CD8-positive, alpha-beta memory T cell (primary cell): ENCODE measurements around the gene ADD3. TPM values are rescaled to one million over a fixed set of nuclear protein-coding genes. Genes with fewer than 3 reads are reported as not detected.

ENCODE experiments used
- CTCF ChIA-PET: fragments of 350-600 bp; sonication (Branson Sonifier 250); formaldehyde crosslinking; loops from one replicate; lab custom pipeline; 2021; ENCODE audit warnings: antibody characterized with exemption; lab: Charles Lee
- POLR2A ChIA-PET: fragments of 350-600 bp; sonication (Branson Sonifier 250); formaldehyde crosslinking; loops from one replicate; lab custom pipeline; 2021; ENCODE audit warnings: antibody characterized with exemption; lab: Charles Lee
- DNase-seq, 5 donors: peaks; one replicate each; pipeline versions ENCODE4 v3.0.0 to v3.0.0-alpha.2; 2020 to 2022; ENCODE audit warnings: mixed read lengths in 1 of 5
- H3K27ac ChIP-seq: one replicate; pipeline ENCODE4 v1.7.0; 2013; ENCODE audit warnings: low read depth, mild to moderate bottlenecking, low read length, moderate library complexity
- H3K27me3 ChIP-seq: 2 replicates; pipeline ENCODE4 v1.7.0; 2013; ENCODE audit warnings: low read length, mild to moderate bottlenecking; ENCODE audit not compliant: insufficient read depth, poor library complexity, severe bottlenecking
- H3K36me3 ChIP-seq: 2 replicates; pipeline ENCODE4 v1.7.0; 2013; ENCODE audit warnings: mild to moderate bottlenecking, low read length, moderate library complexity; ENCODE audit not compliant: insufficient read depth
- H3K4me1 ChIP-seq: 2 replicates; pipeline ENCODE4 v1.7.0; 2013; ENCODE audit warnings: mild to moderate bottlenecking, low read length, moderate library complexity; ENCODE audit not compliant: insufficient read depth
- H3K4me3 ChIP-seq: 2 replicates; pipeline ENCODE4 v1.7.0; 2013; ENCODE audit warnings: mild to moderate bottlenecking, low read length
- H3K9me3 ChIP-seq: 2 replicates; pipeline ENCODE4 v1.7.0; 2013; ENCODE audit warnings: mild to moderate bottlenecking, low read length
- H3K27ac Mint-ChIP-seq, 8 donors: one replicate each; pipeline ENCODE4 v1.8.0; 2020 to 2021; ENCODE audit warnings: mixed read lengths in 8 of 8, mild to moderate bottlenecking in 6 of 8, inconsistent platforms in 3 of 8, moderate library complexity in 3 of 8
- H3K27me3 Mint-ChIP-seq, 2 donors: one replicate each; pipeline ENCODE4 v1.8.0; 2020 to 2021; ENCODE audit warnings: mixed read lengths in 2 of 2, mild to moderate bottlenecking in 1 of 2, moderate library complexity in 1 of 2
- H3K36me3 Mint-ChIP-seq, 3 donors: one replicate each; pipeline ENCODE4 v1.8.0; 2020 to 2021; ENCODE audit warnings: mixed read lengths in 3 of 3, inconsistent platforms in 1 of 3, mild to moderate bottlenecking in 1 of 3
- H3K4me1 Mint-ChIP-seq, 3 donors: one replicate each; pipeline ENCODE4 v1.8.0; 2020 to 2021; ENCODE audit warnings: mixed read lengths in 3 of 3, inconsistent platforms in 1 of 3, mild to moderate bottlenecking in 1 of 3
- H3K4me3 Mint-ChIP-seq, 7 donors: one replicate each; pipeline ENCODE4 v1.8.0; 2020 to 2021; ENCODE audit warnings: mixed read lengths in 7 of 7, mild to moderate bottlenecking in 6 of 7, moderate library complexity in 4 of 7, inconsistent platforms in 2 of 7
- H3K9me3 Mint-ChIP-seq, 5 donors: one replicate each; pipeline ENCODE4 v1.8.0; 2020 to 2022; ENCODE audit warnings: mixed read lengths in 5 of 5, mild to moderate bottlenecking in 3 of 5, moderate library complexity in 2 of 5, inconsistent platforms in 1 of 5
- polyA plus RNA-seq: library from polyadenylated mRNA; unstranded; fragments of 300-500 nt; fragmentation: Illumina TruSeq; gene quantifications from one replicate; pipeline ENCODE4 v1.2.3, GENCODE V29; 2021
- total RNA-seq, 2 experiments: library from RNA; stranded (reverse); gene quantifications; one replicate each; pipeline ENCODE4 v1.2.3, GENCODE V29; 2021

Gene ADD3
- total and polyA plus RNA-seq, 3 experiments from 2014 or later: 39.4 to 378 (median 50.3) TPM

DNA sequence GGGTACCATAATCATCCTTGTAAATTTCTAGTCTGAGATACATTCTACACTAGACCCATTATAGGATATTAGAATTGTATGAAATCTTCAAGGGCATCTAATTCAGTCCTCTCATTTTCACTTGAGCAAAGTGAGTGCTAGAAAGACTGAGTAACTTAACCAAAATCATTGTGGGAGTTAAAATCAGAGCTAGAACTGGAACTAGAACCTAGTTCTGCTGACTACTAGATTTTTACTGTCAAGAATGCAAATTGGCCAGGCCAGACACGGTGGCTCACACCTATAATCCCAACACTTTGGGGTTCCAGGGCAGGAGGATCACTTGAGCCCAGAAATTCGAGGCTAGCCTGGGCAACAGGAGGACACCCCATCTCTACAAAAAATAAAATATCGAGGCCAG, 53.9 kb downstream of the ADD3 start:
- H3K4me3 ChIP-seq: no peak overlapping the region
- CTCF ChIA-PET: interaction anchor here (1.6 kb wide), 1 partner anchor 11 kb away, joined by 3 read pairs; no protein-coding TSS in a partner anchor
- no peaks in the 10 kb centered on the region for H3K27me3 Mint-ChIP-seq
- peaks cover 0 to 4% (median 1%) of the 10 kb centered on the region in 3 donors for H3K36me3 Mint-ChIP-seq
- peaks cover 79 to 97% (median 94%) of the 10 kb centered on the region in 3 donors for H3K4me1 Mint-ChIP-seq
- no peak for DNase-seq
- no peaks in the 10 kb centered on the region for H3K9me3 Mint-ChIP-seq
- H3K4me3 Mint-ChIP-seq: peak overlapping the region in 3 of 7 donors; percentile 8 to 44 (median 25)
- H3K27ac Mint-ChIP-seq: peak overlapping the region in 5 of 8 donors; percentile 8 to 73 (median 29)
- no peaks in the 10 kb centered on the region for H3K9me3 ChIP-seq
- POLR2A ChIA-PET: no interaction called here
- H3K36me3 ChIP-seq: no peaks in the 10 kb centered on the region
- H3K27ac ChIP-seq: no peak overlapping the region
- no peaks in the 10 kb centered on the region for H3K27me3 ChIP-seq
- peaks cover 92% of the 10 kb centered on the region for H3K4me1 ChIP-seq

DNA sequence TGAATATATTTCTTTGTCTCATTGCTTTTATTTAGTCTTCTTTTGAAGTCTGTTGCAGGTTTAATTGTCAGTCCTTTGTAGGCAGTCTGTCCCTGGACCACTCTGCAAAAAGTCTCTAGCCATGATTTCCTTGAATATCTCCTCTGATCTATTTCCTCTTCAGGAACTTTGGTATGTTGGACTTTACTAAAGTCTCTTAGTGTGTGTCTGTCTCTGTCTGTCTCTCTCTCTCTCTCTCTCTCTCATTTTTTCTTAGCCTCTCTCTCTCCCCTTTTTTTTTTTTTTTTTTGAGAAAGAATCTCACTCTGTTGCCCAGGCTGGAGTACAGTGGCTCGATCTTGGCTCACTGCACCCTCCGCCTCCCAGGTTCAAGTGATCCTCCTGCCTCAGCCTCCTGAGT, 57.5 kb downstream of the ADD3 start:
- H3K4me1 ChIP-seq: peaks cover 91% of the 10 kb centered on the region
- peak overlapping the region in 7 of 8 donors; percentile 54 to 100 (median 90) for H3K27ac Mint-ChIP-seq

DNA sequence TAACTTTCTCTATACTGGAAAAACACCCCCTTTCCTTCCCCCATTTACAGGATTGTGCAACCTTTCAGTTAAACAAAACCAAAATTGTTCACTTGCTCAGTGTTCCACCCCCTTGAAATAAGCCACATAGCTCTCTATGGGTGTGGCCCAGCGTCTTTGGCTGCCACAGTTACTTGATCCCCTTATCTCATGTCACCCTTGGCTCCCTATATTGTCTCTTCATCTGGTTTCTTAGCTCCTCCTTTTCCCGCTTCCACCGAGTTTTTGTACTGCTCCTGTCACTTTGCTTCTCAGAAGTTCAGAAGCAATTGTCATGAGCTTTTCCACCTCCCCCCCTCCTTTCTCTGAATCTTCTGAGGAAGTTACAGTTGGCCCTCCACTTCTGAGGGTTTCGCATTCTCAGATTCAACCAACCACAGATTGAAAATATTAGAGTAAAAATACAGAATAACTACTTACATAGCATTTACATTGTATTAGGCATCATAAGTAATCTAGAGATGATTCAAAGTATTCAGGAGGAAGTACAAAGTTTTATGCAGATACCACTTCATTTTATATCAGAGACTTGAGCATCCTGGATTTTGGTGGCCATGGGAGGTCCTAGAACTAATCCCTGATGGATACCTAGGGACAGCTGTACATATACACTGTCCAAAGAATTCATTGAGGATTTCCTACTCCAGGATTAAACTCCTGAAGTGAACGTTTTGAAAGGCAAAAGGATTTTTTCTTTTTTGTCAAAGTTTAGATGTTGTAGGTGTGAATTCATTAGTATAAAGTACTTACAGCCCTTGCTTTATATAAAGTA, 60.4 kb downstream of the ADD3 start:
- peak overlapping the region; percentile 29 for H3K27ac ChIP-seq
- Mint-ChIP-seq H3K36me3 (peaks cover 0 to 3% (median 1%) of the 10 kb centered on the region in 3 donors), H3K27ac (peak overlapping the region; percentile 79 to 100 (median 90)), H3K27me3 (no peaks in the 10 kb centered on the region), H3K9me3 (no peaks in the 10 kb centered on the region), H3K4me3 (peak overlapping the region; percentile 43 to 89 (median 74)), H3K4me1 (peaks cover 78 to 100% (median 98%) of the 10 kb centered on the region in 3 donors)
- H3K27me3 ChIP-seq: no peaks in the 10 kb centered on the region
- peaks cover 88% of the 10 kb centered on the region for H3K4me1 ChIP-seq
- H3K9me3 ChIP-seq: no peaks in the 10 kb centered on the region
- ChIA-PET CTCF (interaction anchor here (0.5 to 2.2 kb wide), 6 partner anchors 9 to 185 kb away, joined by 3 to 5 read pairs (median 4); no protein-coding TSS in a partner anchor), POLR2A (interaction anchor here (0.6 to 1.7 kb wide), 6 partner anchors 8 to 347 kb away, joined by 3 to 13 read pairs (median 4); partner anchors contain the start of gene ADD3)
- no peaks in the 10 kb centered on the region for H3K36me3 ChIP-seq
- DNase-seq: peak in 3 of 5 donors; percentile 11 to 55 (median 24)
- peak overlapping the region; percentile 44 for H3K4me3 ChIP-seq

More for the DNA sequence above, 57.5 kb downstream of the ADD3 start:
- Histone ChIP-seq H3K9me3 (no peaks in the 10 kb centered on the region), H3K4me3 (no peak overlapping the region), H3K27ac (no peak overlapping the region), H3K36me3 (no peaks in the 10 kb centered on the region), H3K27me3 (no peaks in the 10 kb centered on the region)
- H3K9me3 Mint-ChIP-seq: no peaks in the 10 kb centered on the region
- no peaks in the 10 kb centered on the region for H3K27me3 Mint-ChIP-seq
- H3K36me3 Mint-ChIP-seq: peaks cover 0 to 4% (median 1%) of the 10 kb centered on the region in 3 donors
- peaks cover 77 to 98% (median 96%) of the 10 kb centered on the region in 3 donors for H3K4me1 Mint-ChIP-seq
- DNase-seq: no peak
- ChIA-PET POLR2A (no interaction called here), CTCF (no interaction called here)
- H3K4me3 Mint-ChIP-seq: no peak overlapping the region

DNA sequence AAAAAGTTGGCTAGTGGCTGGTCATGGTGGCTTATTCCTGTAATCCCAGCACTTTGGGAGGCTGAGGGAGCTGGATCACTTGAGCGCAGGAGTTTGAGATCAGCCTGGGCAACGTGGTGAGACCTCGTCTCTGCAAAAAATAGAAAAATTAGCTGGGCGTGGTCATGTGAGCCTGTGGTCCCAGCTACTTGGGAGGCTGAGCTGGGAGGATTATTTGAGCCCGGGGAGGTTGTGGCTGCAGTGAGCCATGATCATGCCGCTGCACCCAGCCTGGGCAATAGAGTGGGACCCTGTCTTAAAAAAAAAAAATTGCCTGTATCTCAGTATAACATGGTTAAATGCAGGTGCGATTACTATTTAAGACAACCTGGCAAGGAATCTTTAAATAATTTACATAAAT, 61.0 kb downstream of the ADD3 start:
- no peaks in the 10 kb centered on the region for H3K9me3 ChIP-seq
- no peaks in the 10 kb centered on the region for H3K27me3 ChIP-seq
- Mint-ChIP-seq H3K9me3 (no peaks in the 10 kb centered on the region), H3K36me3 (peaks cover 0 to 3% (median 1%) of the 10 kb centered on the region in 3 donors), H3K4me3 (peak overlapping the region in 6 of 7 donors; percentile 72 to 89 (median 76)), H3K4me1 (peaks cover 79 to 100% (median 98%) of the 10 kb centered on the region in 3 donors), H3K27me3 (no peaks in the 10 kb centered on the region), H3K27ac (peak overlapping the region; percentile 84 to 100 (median 90))
- POLR2A ChIA-PET: interaction anchor here (1.2 to 1.7 kb wide), 2 partner anchors 8 to 159 kb away, joined by 3 to 13 read pairs; no protein-coding TSS in a partner anchor
- peaks cover 90% of the 10 kb centered on the region for H3K4me1 ChIP-seq
- CTCF ChIA-PET: interaction anchor here (1.1 to 1.8 kb wide), 3 partner anchors 8 to 186 kb away, joined by 3 to 5 read pairs (median 3); no protein-coding TSS in a partner anchor
- H3K36me3 ChIP-seq: no peaks in the 10 kb centered on the region
- peak overlapping the region; percentile 44 for H3K4me3 ChIP-seq
- DNase-seq: no peak
- H3K27ac ChIP-seq: no peak overlapping the region

DNA sequence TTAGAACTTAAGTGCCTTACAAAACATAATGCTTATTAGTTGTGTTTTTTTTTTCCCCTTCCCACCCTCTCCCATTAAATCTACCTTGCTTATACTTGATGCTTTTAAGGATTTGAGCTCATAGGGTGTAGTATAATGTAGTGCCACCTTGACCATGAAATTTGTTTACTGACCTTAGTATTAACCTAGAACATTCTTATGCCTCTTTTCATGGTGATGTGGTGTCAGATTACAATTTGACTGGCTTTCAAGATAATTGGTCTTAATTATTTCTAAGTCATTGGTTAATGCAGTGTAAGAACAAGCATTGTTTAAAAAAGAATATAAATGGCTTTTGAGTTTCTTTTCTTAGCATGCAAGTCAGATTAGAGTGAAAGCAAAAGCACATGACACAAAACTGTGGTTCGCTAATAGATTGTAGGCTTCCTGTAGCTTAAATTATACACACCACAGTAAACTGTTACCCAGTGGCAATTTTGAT, 61.8 kb downstream of the ADD3 start:
- Mint-ChIP-seq H3K27me3 (no peaks in the 10 kb centered on the region), H3K36me3 (peaks cover 0 to 3% (median 1%) of the 10 kb centered on the region in 3 donors), H3K27ac (peak overlapping the region; percentile 84 to 100 (median 90)), H3K4me1 (peaks cover 80 to 100% (median 98%) of the 10 kb centered on the region in 3 donors), H3K9me3 (no peaks in the 10 kb centered on the region), H3K4me3 (peak overlapping the region; percentile 61 to 89 (median 74))
- Histone ChIP-seq H3K9me3 (no peaks in the 10 kb centered on the region), H3K27me3 (no peaks in the 10 kb centered on the region), H3K4me1 (peaks cover 90% of the 10 kb centered on the region), H3K27ac (peak overlapping the region; percentile 38), H3K4me3 (peak overlapping the region; percentile 12), H3K36me3 (no peaks in the 10 kb centered on the region)
- ChIA-PET CTCF (interaction anchor here (0.8 to 1.4 kb wide), 3 partner anchors 17 to 185 kb away, joined by 3 read pairs; no protein-coding TSS in a partner anchor), POLR2A (interaction anchor here (0.5 to 1.2 kb wide), 3 partner anchors 14 to 160 kb away, joined by 3 to 4 read pairs (median 3); no protein-coding TSS in a partner anchor)
- peak in 1 of 5 donors; percentile 32 for DNase-seq

DNA sequence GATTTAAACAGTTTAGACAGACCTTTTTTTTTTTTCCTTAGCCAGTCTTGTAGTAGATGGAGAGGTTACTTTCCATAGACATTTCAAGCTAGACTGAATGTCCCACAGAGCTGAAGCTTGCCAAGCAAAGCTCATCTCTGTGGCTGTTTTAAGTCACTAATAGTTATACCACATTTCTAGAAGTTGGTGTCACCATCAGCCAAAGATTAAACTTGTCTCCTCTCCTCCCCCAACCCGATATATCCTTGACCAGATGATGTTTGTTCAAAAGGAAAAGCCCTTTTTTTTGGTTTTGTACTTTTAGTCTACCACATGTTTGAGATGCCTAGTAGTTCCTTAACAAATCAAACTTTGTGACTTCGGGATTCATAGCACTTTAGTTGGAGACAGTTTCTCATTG, 66.1 kb downstream of the ADD3 start:
- no peaks in the 10 kb centered on the region for H3K27me3 Mint-ChIP-seq
- no peaks in the 10 kb centered on the region for H3K9me3 ChIP-seq
- DNase-seq: no peak
- peaks cover 0 to 1% (median 0%) of the 10 kb centered on the region in 3 donors for H3K36me3 Mint-ChIP-seq
- ChIA-PET POLR2A (no interaction called here), CTCF (interaction anchor here (1.0 kb wide), 1 partner anchor 29 kb away, joined by 4 read pairs; no protein-coding TSS in a partner anchor)
- no peaks in the 10 kb centered on the region for H3K36me3 ChIP-seq
- peaks cover 84 to 98% (median 95%) of the 10 kb centered on the region in 3 donors for H3K4me1 Mint-ChIP-seq
- H3K4me3 Mint-ChIP-seq: peak overlapping the region in 5 of 7 donors; percentile 0 to 27 (median 25)
- peak overlapping the region; percentile 15 to 91 (median 73) for H3K27ac Mint-ChIP-seq
- no peaks in the 10 kb centered on the region for H3K9me3 Mint-ChIP-seq
- H3K4me3 ChIP-seq: no peak overlapping the region
- no peak overlapping the region for H3K27ac ChIP-seq
- no peaks in the 10 kb centered on the region for H3K27me3 ChIP-seq
- peaks cover 92% of the 10 kb centered on the region for H3K4me1 ChIP-seq

DNA sequence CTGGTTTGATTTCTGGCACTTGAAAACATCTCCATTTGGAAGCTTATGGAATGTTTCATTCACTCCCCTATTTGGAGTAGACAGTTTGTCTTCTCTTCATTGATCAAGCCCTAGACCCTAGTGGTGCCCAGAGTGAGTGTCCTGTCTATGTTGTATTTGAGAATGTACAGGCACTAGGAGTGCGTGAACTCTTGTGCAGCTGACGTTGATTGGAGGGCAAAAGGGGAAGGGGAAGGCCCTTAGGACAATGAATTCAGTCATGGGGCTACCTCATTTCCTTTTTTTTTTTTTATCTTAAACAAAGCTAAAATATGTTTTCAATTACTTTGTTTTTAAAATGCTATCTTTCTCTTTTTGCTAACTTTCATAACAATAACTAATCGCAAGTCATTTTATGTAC, 66.5 kb downstream of the ADD3 start:
- Mint-ChIP-seq H3K4me1 (peaks cover 84 to 98% (median 95%) of the 10 kb centered on the region in 3 donors), H3K9me3 (no peaks in the 10 kb centered on the region), H3K27me3 (no peaks in the 10 kb centered on the region), H3K27ac (peak overlapping the region; percentile 15 to 91 (median 73)), H3K36me3 (peaks cover 0 to 3% (median 0%) of the 10 kb centered on the region in 3 donors), H3K4me3 (peak overlapping the region in 4 of 7 donors; percentile 0 to 27 (median 21))
- Histone ChIP-seq H3K4me1 (peaks cover 92% of the 10 kb centered on the region), H3K9me3 (no peaks in the 10 kb centered on the region), H3K27me3 (no peaks in the 10 kb centered on the region), H3K36me3 (no peaks in the 10 kb centered on the region), H3K27ac (no peak overlapping the region), H3K4me3 (no peak overlapping the region)
- CTCF ChIA-PET: interaction anchor here (0.8 to 1.5 kb wide), 4 partner anchors 10 to 64 kb away, joined by 3 to 5 read pairs (median 4); no protein-coding TSS in a partner anchor
- DNase-seq: no peak
- POLR2A ChIA-PET: no interaction called here
